SK-N-SH treated with all-trans-retinoic acid at 6 μM for 48 hours (cell line): ENCODE results near the gene CAMK2B.

Source experiments
- ATAC-seq: fragments of 200-7000 bp; cut with Tn5 transposase; 3 replicates; pipeline ENCODE4 v1.9.1; 2020; ENCODE audit warnings: mild to moderate bottlenecking, moderate library complexity
- BACH2 ChIP-seq: fragments of 250-450 bp; sonication (Bioruptor Pico); IDR thresholded peaks from 2 replicates; pipeline ENCODE4 v1.9.0; 2021; ENCODE audit warnings: mild to moderate bottlenecking, borderline replicate concordance
- CREB5 ChIP-seq: fragments of 250-450 bp; sonication (Bioruptor Pico); IDR thresholded peaks from 2 replicates; pipeline ENCODE4 v1.5.1; 2020; ENCODE audit warnings: low read depth, mild to moderate bottlenecking, moderate library complexity
- CSDC2 ChIP-seq: fragments of 250-450 bp; sonication (Bioruptor Pico); IDR thresholded peaks from 2 replicates; pipeline ENCODE4 v1.5.0; 2020; ENCODE audit warnings: mild to moderate bottlenecking, moderate library complexity
- CSRNP3 ChIP-seq: fragments of 250-450 bp; sonication (Bioruptor Pico); IDR thresholded peaks from 2 replicates; pipeline ENCODE4 v1.5.1; 2021; ENCODE audit warnings: mild to moderate bottlenecking, moderate library complexity
- OSR1 ChIP-seq: fragments of 250-450 bp; sonication (Bioruptor Pico); IDR thresholded peaks from 2 replicates; pipeline ENCODE4 v1.8.0; 2022; ENCODE audit warnings: moderate library complexity, mild to moderate bottlenecking, inconsistent platforms
- PATZ1 ChIP-seq: fragments of 250-450 bp; sonication (Bioruptor Pico); IDR thresholded peaks from 2 replicates; pipeline ENCODE4 v1.8.0; 2020; ENCODE audit warnings: mild to moderate bottlenecking, moderate library complexity, borderline replicate concordance
- POU6F1 ChIP-seq: fragments of 250-450 bp; sonication (Bioruptor Pico); IDR thresholded peaks from 2 replicates; pipeline ENCODE4 v1.8.0; 2021; ENCODE audit warnings: low read depth, mild to moderate bottlenecking, moderate library complexity, borderline replicate concordance
- PPARA ChIP-seq: fragments of 250-450 bp; sonication (Bioruptor Pico); IDR thresholded peaks from 2 replicates; pipeline ENCODE4 v1.5.0; 2020; ENCODE audit warnings: mild to moderate bottlenecking, borderline replicate concordance
- SNAI2 ChIP-seq: fragments of 250-450 bp; sonication (Bioruptor Pico); IDR thresholded peaks from 2 replicates; pipeline ENCODE4 v1.5.0; 2020; ENCODE audit warnings: mild to moderate bottlenecking, moderate library complexity
- TCF4 ChIP-seq: fragments of 250-450 bp; sonication (Bioruptor Pico); IDR thresholded peaks from 2 replicates; pipeline ENCODE4 v1.8.0; 2021; ENCODE audit warnings: mild to moderate bottlenecking, moderate library complexity, borderline replicate concordance
- TSHZ2 ChIP-seq: fragments of 250-450 bp; sonication (Bioruptor Pico); IDR thresholded peaks from 2 replicates; pipeline ENCODE4 v1.5.0; 2020; ENCODE audit warnings: mild to moderate bottlenecking, moderate library complexity
- ZC3H10 ChIP-seq: fragments of 250-450 bp; sonication (Bioruptor Pico); IDR thresholded peaks from 2 replicates; pipeline ENCODE4 v1.5.1; 2021; ENCODE audit warnings: mild to moderate bottlenecking, moderate library complexity
- ZFP3 ChIP-seq: fragments of 250-450 bp; sonication (Bioruptor Pico); IDR thresholded peaks from 2 replicates; pipeline ENCODE4 v1.5.0; 2020; ENCODE audit warnings: mild to moderate bottlenecking, moderate library complexity
- ZFP30 ChIP-seq: fragments of 450-650 bp; formaldehyde crosslinking; IDR thresholded peaks from 2 replicates; pipeline ENCODE4 v1.5.0; 2022; ENCODE audit warnings: mild to moderate bottlenecking, moderate library complexity
- ZNF565 ChIP-seq: fragments of 450-650 bp; formaldehyde crosslinking; conservative IDR thresholded peaks from 2 replicates; pipeline ENCODE4 v1.5.0; 2020; ENCODE audit warnings: low read depth, mild to moderate bottlenecking, moderate library complexity

Gene CAMK2B

GRCh38 chr7:44247868-44248651 lies 77.3 kb downstream of the CAMK2B start:
- TF ChIP-seq SNAI2 (no peak), CSDC2 (CRISPR knock-in tag) (no peak), BACH2 (CRISPR knock-in tag) (no peak), CREB5 (no peak), POU6F1 (no peak), OSR1 (CRISPR knock-in tag) (no peak), TSHZ2 (no peak), PPARA (CRISPR knock-in tag) (no peak), ZNF565 (no peak), ZFP3 (CRISPR knock-in tag) (no peak), ZC3H10 (CRISPR knock-in tag) (no peak), CSRNP3 (CRISPR knock-in tag) (no peak), ZFP30 (CRISPR knock-in tag) (no peak), PATZ1 (CRISPR knock-in tag) (no peak)
- no peak for ATAC-seq

- ATAC-seq = no peak
- TF ChIP-seq ZNF565 (no peak), PATZ1 (CRISPR knock-in tag) (no peak), ZFP3 (CRISPR knock-in tag) (no peak), TCF4 (CRISPR knock-in tag) (no peak), CREB5 (no peak)
These were observed 78.8 kb downstream of the CAMK2B start for GRCh38 chr7:44246396-44247113.
